Astrocyte (in vitro differentiated cells and primary cell): ENCODE data around the gene ACOX3.

Experiments
- CTCF ChIP-seq: IDR thresholded peaks from 2 replicates; pipeline ENCODE4 v1.5.1; 2011; ENCODE audit warnings: low read depth, mild to moderate bottlenecking, inconsistent platforms, low read length, moderate library complexity; ENCODE audit not compliant: insufficient read depth
- EZH2 ChIP-seq: IDR thresholded peaks from 2 replicates; pipeline ENCODE4 v1.6.1; 2012; ENCODE audit warnings: mild to moderate bottlenecking, low read length, inconsistent platforms; ENCODE audit not compliant: insufficient read depth

- TF ChIP-seq CTCF, result no peak
- TF ChIP-seq EZH2, result no peak
Observed at GRCh38 chr4:8395504-8396296, 44.8 kb downstream of the ACOX3 start.
